HG02852 (cell line): ENCODE data around the gene PDGFC.
"Not testable (repeated sequence)": the region's sequence is repeated elsewhere in the genome, so short reads cannot be mapped to it uniquely, and the experiment has no call there.

Source experiments
- ATAC-seq: cut with Tn5 transposase; IDR thresholded peaks from one replicate; pipeline ENCODE4 v1.9.1; 2021; ENCODE audit warnings: mild to moderate bottlenecking, moderate library complexity; ENCODE audit not compliant: unreplicated experiment

The PDGFC gene

GRCh38 chr4:156913234-156913633 lies 58.4 kb downstream of the PDGFC start:
- ATAC-seq, result no peak

- no peak for ATAC-seq
These were observed 62.6 kb downstream of the PDGFC start for GRCh38 chr4:156909010-156909409.

- ATAC-seq, result no peak
These were observed 65.3 kb downstream of the PDGFC start for GRCh38 chr4:156906325-156906724.

- no peak for ATAC-seq
These were observed 69.7 kb downstream of the PDGFC start for GRCh38 chr4:156901871-156902270.

GRCh38 chr4:156898373-156899117 lies 73.1 kb downstream of the PDGFC start:
- ATAC-seq, result no peak

GRCh38 chr4:156896527-156896926 lies 75.1 kb downstream of the PDGFC start:
- no peak for ATAC-seq

GRCh38 chr4:156894234-156894633 lies 77.4 kb downstream of the PDGFC start:
- no peak for ATAC-seq

- ATAC-seq, result no peak
These were observed 78.8 kb downstream of the PDGFC start for GRCh38 chr4:156892805-156893204.

- ATAC-seq, result no peak
These were observed 81.7 kb downstream of the PDGFC start for GRCh38 chr4:156889616-156890594.

GRCh38 chr4:156888762-156889161 lies 82.8 kb downstream of the PDGFC start:
- ATAC-seq, result no peak

- ATAC-seq, result no peak
These were observed 85.1 kb downstream of the PDGFC start for GRCh38 chr4:156886481-156886880.

- ATAC-seq, result no peak
These were observed 86.2 kb downstream of the PDGFC start for GRCh38 chr4:156885374-156885773.

GRCh38 chr4:156884183-156884582 lies 87.4 kb downstream of the PDGFC start:
- no peak for ATAC-seq

GRCh38 chr4:156875704-156876103 lies 95.9 kb downstream of the PDGFC start:
- no peak for ATAC-seq

GRCh38 chr4:156875055-156875454 lies 96.5 kb downstream of the PDGFC start:
- ATAC-seq, result no peak

GRCh38 chr4:156873799-156874198 lies 97.8 kb downstream of the PDGFC start:
- ATAC-seq, result no peak

GRCh38 chr4:156870861-156871260 lies 100.7 kb downstream of the PDGFC start:
- no peak for ATAC-seq

- no peak for ATAC-seq
These were observed 101.5 kb downstream of the PDGFC start for GRCh38 chr4:156870131-156870530.

GRCh38 chr4:156866088-156866487 lies 105.5 kb downstream of the PDGFC start:
- not testable (repeated sequence) for ATAC-seq

- no peak for ATAC-seq
These were observed 106.1 kb downstream of the PDGFC start for GRCh38 chr4:156865451-156865850.

- ATAC-seq, result no peak
These were observed 113.5 kb downstream of the PDGFC start for GRCh38 chr4:156858071-156858470.

GRCh38 chr4:156838761-156839160 lies 132.8 kb downstream of the PDGFC start:
- no peak for ATAC-seq
